Activated CD4-positive, alpha-beta T cell treated with anti-CD3 and anti-CD28 coated beads for 36 hours (primary cell): ENCODE results near the gene GRB2. TPM values are rescaled to one million over a fixed set of nuclear protein-coding genes. Genes with fewer than 3 reads are reported as not detected.

Source experiments
- ATAC-seq: fragments of 200-7000 bp; cut with Tn5 transposase; one replicate; pipeline ENCODE4 v1.10.0; 2021; ENCODE audit warnings: mild to moderate bottlenecking, moderate library complexity
- CTCF ChIA-PET: fragments of 350-600 bp; sonication (Branson Sonifier 250); formaldehyde crosslinking; loops from one replicate; lab custom pipeline; 2021; ENCODE audit warnings: antibody characterized with exemption; lab: Charles Lee
- POLR2A ChIA-PET: fragments of 350-600 bp; sonication (Branson Sonifier 250); formaldehyde crosslinking; loops from one replicate; lab custom pipeline; 2021; ENCODE audit warnings: antibody characterized with exemption, inconsistent platforms; lab: Charles Lee
- DNase-seq: peaks from one replicate; pipeline ENCODE4 v3.0.0-alpha.2; 2020
- H3K27ac Mint-ChIP-seq: one replicate; pipeline ENCODE4 v1.8.0; 2021; ENCODE audit warnings: mixed read lengths
- H3K27me3 Mint-ChIP-seq: one replicate; pipeline ENCODE4 v1.8.0; 2021; ENCODE audit warnings: mixed read lengths
- H3K36me3 Mint-ChIP-seq: one replicate; pipeline ENCODE4 v1.8.0; 2021; ENCODE audit warnings: low read depth, mixed read lengths
- H3K4me1 Mint-ChIP-seq: one replicate; pipeline ENCODE4 v1.8.0; 2021; ENCODE audit warnings: mixed read lengths
- H3K4me3 Mint-ChIP-seq: one replicate; pipeline ENCODE4 v1.8.0; 2021; ENCODE audit warnings: mild to moderate bottlenecking, moderate library complexity, mixed read lengths
- H3K9me3 Mint-ChIP-seq: one replicate; pipeline ENCODE4 v1.8.0; 2021; ENCODE audit warnings: low read depth, mixed read lengths
- intact Hi-C, 2 experiments: fragments of 100-400 bp; cut with DNase I in 1 of 2; cut with micrococcal nuclease in 1 of 2; formaldehyde crosslinking; loops; one replicate each; pipeline versions ENCODE4 v1.14.2 to v1.15.1; 2022 to 2024; cut with DNase I, micrococcal nuclease
- total RNA-seq, 2 experiments: library from RNA; stranded (reverse); gene quantifications; one replicate each; pipeline ENCODE4 v1.2.3, GENCODE V29; 2021

Gene GRB2
- total RNA-seq, 2 experiments from 2014 or later: 157 to 168 TPM

DNA sequence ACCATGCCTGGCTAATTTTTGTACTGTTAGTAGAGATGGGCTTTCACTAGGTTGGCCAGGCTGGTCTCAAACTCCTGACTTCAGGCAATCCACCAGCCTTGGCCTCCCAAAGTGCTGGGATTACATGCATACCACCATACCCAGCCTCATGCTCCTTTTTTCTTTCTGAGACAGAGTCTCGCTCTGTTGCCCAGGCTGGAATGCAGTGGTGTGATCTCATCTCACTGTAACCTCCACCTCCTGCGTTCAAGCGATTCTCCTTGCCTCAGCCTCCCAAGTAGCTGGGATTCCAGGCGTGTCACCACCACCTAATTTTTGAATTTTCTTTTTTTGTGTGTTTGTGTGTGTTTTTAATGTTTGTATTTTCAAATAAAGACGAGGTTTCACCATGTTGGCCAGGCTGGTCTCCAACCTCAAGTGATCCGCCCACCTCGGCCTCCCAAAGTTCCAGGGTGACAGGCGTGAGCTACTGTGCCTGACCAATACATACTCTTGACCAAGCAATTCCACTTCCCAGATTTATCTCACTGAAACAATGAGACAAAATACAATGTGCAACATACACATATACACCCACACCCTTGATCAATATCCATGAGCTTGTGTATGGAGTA is 5.0 kb downstream of the GRB2 start:
- intact Hi-C loops: no loop called here
- Mint-ChIP-seq H3K27me3 (no peaks in the 10 kb centered on the region), H3K9me3 (no peaks in the 10 kb centered on the region), H3K36me3 (peaks cover 16% of the 10 kb centered on the region), H3K4me3 (no peak overlapping the region), H3K27ac (peak overlapping the region; percentile 60), H3K4me1 (peaks cover 56% of the 10 kb centered on the region)
- ChIA-PET CTCF (interaction anchor here (0.5 to 2.3 kb wide), 4 partner anchors 12 to 111 kb away, joined by 3 to 7 read pairs (median 5); partner anchors contain the start of gene SLC25A19), POLR2A (interaction anchor here (0.5 to 1.1 kb wide), 5 partner anchors 60 to 172 kb away, joined by 3 to 5 read pairs (median 4); no protein-coding TSS in a partner anchor)
- ATAC-seq (no peak), DNase-seq (no peak)

DNA sequence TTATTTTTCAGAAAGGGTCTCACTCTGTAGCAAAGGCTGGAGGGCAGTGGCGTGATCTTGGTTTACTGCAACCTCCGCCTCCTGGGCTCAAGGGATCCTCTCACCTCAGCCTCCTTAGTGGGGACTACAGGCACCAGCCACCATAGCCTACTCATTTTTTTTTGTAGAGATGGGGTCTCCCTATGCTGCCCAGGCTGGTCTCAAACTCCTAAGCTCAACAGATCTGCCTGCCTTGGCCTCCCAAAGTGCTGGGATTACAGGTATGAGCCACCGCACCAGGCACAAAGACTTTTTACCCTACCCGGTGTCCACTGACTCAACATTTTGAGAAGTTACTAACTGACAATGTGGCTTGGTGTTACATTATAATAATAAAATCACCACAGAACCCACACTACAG is 7.2 kb downstream of the GRB2 start:
- intact Hi-C loops: no loop called here
- CTCF ChIA-PET: interaction anchor here (0.8 to 7.2 kb wide), 4 partner anchors 18 to 109 kb away, joined by 3 to 70 read pairs (median 5); partner anchors contain the start of gene SLC25A19
- Mint-ChIP-seq H3K27ac (no peak overlapping the region), H3K27me3 (no peaks in the 10 kb centered on the region), H3K4me1 (peaks cover 68% of the 10 kb centered on the region), H3K4me3 (no peak overlapping the region), H3K36me3 (peaks cover 13% of the 10 kb centered on the region), H3K9me3 (no peaks in the 10 kb centered on the region)
- POLR2A ChIA-PET: interaction anchor here (0.6 to 1.1 kb wide), 3 partner anchors 23 to 54 kb away, joined by 3 to 4 read pairs (median 3); no protein-coding TSS in a partner anchor
- DNase-seq (no peak), ATAC-seq (no peak)

- Mint-ChIP-seq H3K27me3 (no peaks in the 10 kb centered on the region), H3K4me3 (no peak overlapping the region), H3K4me1 (peaks cover 67% of the 10 kb centered on the region), H3K27ac (peak overlapping the region; percentile 72), H3K9me3 (no peaks in the 10 kb centered on the region), H3K36me3 (peaks cover 17% of the 10 kb centered on the region)
- intact Hi-C loops: loop anchor here in 1 of 2 experiments (2.0 kb wide), 1 partner anchor 52 kb away; no protein-coding TSS in a partner anchor
- ChIA-PET POLR2A (interaction anchor here (0.6 to 1.4 kb wide), 9 partner anchors 8 to 182 kb away, joined by 3 to 8 read pairs (median 4); partner anchors contain the start of genes GRB2 and SLC25A19), CTCF (interaction anchor here (0.8 to 7.2 kb wide), 16 partner anchors 15 to 125 kb away, joined by 3 to 70 read pairs (median 4); partner anchors contain the start of gene SLC25A19)
- DNase-seq (no peak), ATAC-seq (no peak)
These were observed 8.3 kb downstream of the GRB2 start for GRCh38 chr17:75397217-75397616.

DNA sequence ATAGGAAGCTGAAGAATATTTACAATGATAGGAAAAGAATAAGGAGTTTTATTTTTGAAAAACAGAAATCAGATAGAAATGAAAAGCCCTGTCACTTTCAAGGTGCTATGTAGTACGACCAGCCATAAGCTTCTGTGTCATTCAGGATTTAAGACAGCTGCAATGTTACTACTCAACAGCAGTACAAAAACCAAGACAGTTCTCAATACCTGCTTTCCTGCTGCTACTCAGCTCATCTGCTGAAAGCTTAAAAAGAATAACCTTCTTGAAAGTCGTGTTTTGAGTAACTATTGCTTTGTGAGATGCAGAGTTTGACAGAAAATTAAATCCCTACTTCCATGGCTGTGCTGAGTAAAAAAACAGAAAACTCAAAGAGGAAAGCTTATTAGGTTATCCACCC is 8.7 kb downstream of the GRB2 start:
- no peak overlapping the region for H3K4me3 Mint-ChIP-seq
- H3K4me1 Mint-ChIP-seq: peaks cover 66% of the 10 kb centered on the region
- ATAC-seq (peak; percentile 52), DNase-seq (no peak)
- H3K36me3 Mint-ChIP-seq: peaks cover 21% of the 10 kb centered on the region
- no peaks in the 10 kb centered on the region for H3K9me3 Mint-ChIP-seq
- intact Hi-C loops: loop anchor here in 1 of 2 experiments (2.0 kb wide), 1 partner anchor 52 kb away; no protein-coding TSS in a partner anchor
- H3K27me3 Mint-ChIP-seq: no peaks in the 10 kb centered on the region
- ChIA-PET POLR2A (interaction anchor here (0.6 to 1.4 kb wide), 10 partner anchors 9 to 182 kb away, joined by 3 to 8 read pairs (median 4); partner anchors contain the start of genes GRB2 and SLC25A19), CTCF (interaction anchor here (0.8 to 7.2 kb wide), 18 partner anchors 15 to 125 kb away, joined by 3 to 70 read pairs (median 4); partner anchors contain the start of gene SLC25A19)
- H3K27ac Mint-ChIP-seq: peak overlapping the region; percentile 72

DNA sequence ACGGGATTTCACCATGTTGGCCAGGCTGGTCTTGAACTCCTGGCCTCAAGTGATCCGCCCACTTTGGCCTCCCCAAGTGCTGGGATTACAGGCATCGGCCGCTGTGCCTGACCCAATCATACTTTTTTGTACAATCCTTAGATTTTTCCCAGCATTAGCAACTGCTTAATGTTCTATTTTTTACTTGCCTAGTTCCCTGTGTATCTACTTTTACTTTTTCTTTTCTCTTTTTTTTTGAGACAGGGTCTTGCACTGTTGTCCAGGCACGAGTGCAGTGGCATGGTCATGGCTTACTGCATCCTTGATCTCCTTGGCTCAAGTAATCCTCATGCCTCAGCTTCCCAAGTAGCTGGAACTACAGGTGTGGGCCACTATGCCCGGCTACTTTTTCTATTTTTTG is 9.5 kb downstream of the GRB2 start:
- H3K4me3 Mint-ChIP-seq: no peak overlapping the region
- ATAC-seq: no peak
- peak overlapping the region; percentile 65 for H3K27ac Mint-ChIP-seq

DNA sequence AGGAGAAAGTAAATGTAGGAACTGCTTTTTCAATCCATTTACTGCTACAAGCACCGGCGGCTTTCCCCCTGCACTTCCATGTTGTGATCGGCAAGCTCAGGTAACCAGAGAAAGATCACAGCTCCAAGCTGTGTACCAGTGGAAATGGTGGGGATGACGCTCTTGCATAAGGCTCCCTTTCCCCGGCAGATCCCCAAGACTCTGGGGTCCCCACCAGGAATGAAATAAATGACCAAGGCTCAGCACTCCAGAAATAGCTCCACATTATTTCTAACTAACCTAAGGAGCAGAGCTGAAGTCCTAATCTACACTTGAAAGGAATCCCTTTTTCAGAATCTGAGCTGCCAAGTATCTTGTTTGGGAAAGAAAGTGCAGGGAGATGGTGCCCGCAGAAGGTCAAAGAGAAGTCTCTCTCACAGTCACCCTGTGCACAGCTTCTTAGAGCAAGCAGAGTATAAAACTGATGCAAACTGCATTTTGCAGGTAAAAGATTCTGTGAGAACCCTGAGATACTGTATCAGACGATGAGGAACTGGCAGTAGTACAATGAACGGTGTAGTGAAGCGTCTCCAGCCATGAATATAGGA is 11.1 kb downstream of the GRB2 start:
- Mint-ChIP-seq H3K36me3 (peaks cover 21% of the 10 kb centered on the region), H3K4me3 (peak overlapping the region; percentile 91), H3K4me1 (peaks cover 72% of the 10 kb centered on the region), H3K9me3 (no peaks in the 10 kb centered on the region), H3K27me3 (no peaks in the 10 kb centered on the region), H3K27ac (peak overlapping the region; percentile 71)
- ATAC-seq (peak; percentile 5), DNase-seq (no peak)
- intact Hi-C loops: loop anchor here (1.0 to 2.0 kb wide), 2 partner anchors 10 to 72 kb away; no protein-coding TSS in a partner anchor
- POLR2A ChIA-PET: interaction anchor here (0.7 to 1.6 kb wide), 6 partner anchors 8 to 488 kb away, joined by 3 to 12 read pairs (median 4); partner anchors contain the start of gene SLC25A19
- CTCF ChIA-PET: interaction anchor here (0.6 to 7.2 kb wide), 18 partner anchors 10 to 612 kb away, joined by 3 to 70 read pairs (median 4); partner anchors contain the start of genes GRB2 and SLC25A19

More for the DNA sequence above, 9.5 kb downstream of the GRB2 start:
- ChIA-PET POLR2A (interaction anchor here (1.0 to 1.4 kb wide), 2 partner anchors 10 to 107 kb away, joined by 7 to 8 read pairs; partner anchors contain the start of genes GRB2 and SLC25A19), CTCF (interaction anchor here (0.8 to 7.2 kb wide), 10 partner anchors 9 to 107 kb away, joined by 3 to 70 read pairs (median 6); partner anchors contain the start of genes GRB2 and SLC25A19)
- no peak for DNase-seq
- Mint-ChIP-seq H3K9me3 (no peaks in the 10 kb centered on the region), H3K36me3 (peaks cover 19% of the 10 kb centered on the region), H3K4me1 (peaks cover 63% of the 10 kb centered on the region), H3K27me3 (no peaks in the 10 kb centered on the region)
- intact Hi-C loops: loop anchor here in 1 of 2 experiments (2.0 kb wide), 1 partner anchor 51 kb away; no protein-coding TSS in a partner anchor

GRCh38 chr17:75393523-75394331 is 11.8 kb downstream of the GRB2 start:
- Mint-ChIP-seq H3K4me3 (peak overlapping the region; percentile 91), H3K9me3 (no peaks in the 10 kb centered on the region), H3K27me3 (no peaks in the 10 kb centered on the region), H3K36me3 (peaks cover 27% of the 10 kb centered on the region), H3K4me1 (peaks cover 75% of the 10 kb centered on the region), H3K27ac (peak overlapping the region; percentile 71)
- POLR2A ChIA-PET: interaction anchor here (0.6 to 1.6 kb wide), 12 partner anchors 8 to 488 kb away, joined by 3 to 12 read pairs (median 4); partner anchors contain the start of genes SLC25A19 and TMEM94
- intact Hi-C loops: loop anchor here (1.0 to 2.0 kb wide), 4 partner anchors 11 to 71 kb away; partner anchors contain the start of gene GRB2 (in 1 of the 2)
- DNase-seq (peak; percentile 91), ATAC-seq (peak; percentile 91)
- CTCF ChIA-PET: interaction anchor here (0.5 to 7.2 kb wide), 25 partner anchors 10 to 153 kb away, joined by 3 to 70 read pairs (median 4); partner anchors contain the start of gene GRB2

- Mint-ChIP-seq H3K27me3 (no peaks in the 10 kb centered on the region), H3K36me3 (peaks cover 34% of the 10 kb centered on the region), H3K4me3 (peak overlapping the region; percentile 16), H3K27ac (peak overlapping the region; percentile 47), H3K4me1 (peaks cover 77% of the 10 kb centered on the region), H3K9me3 (no peaks in the 10 kb centered on the region)
- no peak for ATAC-seq
- ChIA-PET CTCF (interaction anchor here (0.7 to 7.2 kb wide), 4 partner anchors 9 to 71 kb away, joined by 3 to 70 read pairs (median 8); no protein-coding TSS in a partner anchor), POLR2A (interaction anchor here (1.4 kb wide), 1 partner anchor 11 kb away, joined by 6 read pairs; no protein-coding TSS in a partner anchor)
- DNase-seq: no peak
- intact Hi-C loops: loop anchor here in 1 of 2 experiments (2.0 kb wide), 1 partner anchor 18 kb away; no protein-coding TSS in a partner anchor
These were observed 12.9 kb downstream of the GRB2 start for GRCh38 chr17:75392559-75392958.

DNA sequence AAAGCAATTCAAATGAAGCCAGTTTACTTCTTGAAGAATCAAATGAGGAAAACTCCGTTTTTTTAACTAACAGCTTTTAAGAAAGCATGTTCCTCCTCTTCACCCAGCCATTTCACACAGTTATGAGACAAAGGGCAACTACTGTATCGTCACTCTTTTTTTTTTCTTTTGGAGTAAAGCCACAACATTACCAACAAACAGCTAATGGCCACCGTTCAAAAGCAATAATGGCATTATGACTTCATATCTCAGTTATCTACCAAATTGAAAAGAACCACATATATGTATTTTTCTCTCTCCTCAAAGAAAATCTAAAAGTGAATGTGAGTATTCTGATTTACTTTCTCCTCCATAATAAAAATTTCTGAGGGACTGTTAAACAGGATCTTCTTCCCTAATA is 14.5 kb downstream of the GRB2 start:
- CTCF ChIA-PET: interaction anchor here (0.5 to 1.3 kb wide), 3 partner anchors 45 to 75 kb away, joined by 3 to 5 read pairs (median 3); no protein-coding TSS in a partner anchor
- ATAC-seq: no peak
- H3K36me3 Mint-ChIP-seq: peaks cover 47% of the 10 kb centered on the region
- H3K27ac Mint-ChIP-seq: no peak overlapping the region
- no peaks in the 10 kb centered on the region for H3K27me3 Mint-ChIP-seq
- no peak overlapping the region for H3K4me3 Mint-ChIP-seq
- no peak for DNase-seq
- POLR2A ChIA-PET: interaction anchor here (0.6 kb wide), 1 partner anchor 12 kb away, joined by 7 read pairs; no protein-coding TSS in a partner anchor
- no peaks in the 10 kb centered on the region for H3K9me3 Mint-ChIP-seq
- intact Hi-C loops: no loop called here
- peaks cover 68% of the 10 kb centered on the region for H3K4me1 Mint-ChIP-seq
